Measurements from ENCODE around the gene AFDN.

AFDN gene

DNA sequence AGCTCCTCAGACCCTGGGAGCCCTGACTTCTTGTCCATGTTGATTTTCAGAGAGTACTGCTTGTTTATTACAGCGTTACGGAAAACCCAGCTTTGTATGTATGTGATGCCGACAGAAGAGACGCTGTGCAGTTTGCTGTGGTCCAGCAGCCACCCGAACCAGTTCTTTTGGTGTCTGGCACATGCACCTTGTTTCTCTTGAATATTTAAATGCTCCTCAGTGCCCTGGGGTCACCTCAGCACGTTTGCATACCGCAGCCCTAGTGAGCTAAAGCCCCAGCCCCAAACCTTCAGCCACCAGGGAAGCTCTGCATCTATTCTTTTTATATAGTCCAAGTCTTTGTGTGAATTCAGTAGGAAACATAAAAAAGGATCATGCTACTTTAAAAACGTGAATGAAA, 39.9 kb downstream of the AFDN start:
- Histone ChIP-seq H4K91ac (ENCODE audit: low read depth, low read length, poor library complexity) (no peak overlapping the region), H3K27me3 (ENCODE audit: control insufficient read depth in 3 of 3, insufficient read depth in 3 of 3, low read depth in 1 of 3, low read length in 3 of 3) (no peaks in the 10 kb centered on the region), H2BK15ac (ENCODE audit: low read length) (no peak overlapping the region), H2AK5ac (ENCODE audit: low read depth, low read length) (no peak overlapping the region), H4K8ac (ENCODE audit: low read depth, low read length) (no peak overlapping the region), H2BK120ac (ENCODE audit: low read depth, low read length) (no peak overlapping the region), H3K18ac (ENCODE audit: low read length) (no peak overlapping the region), H3K36me3 (replicated peaks in 1 of 2; ENCODE audit: control insufficient read depth in 2 of 2, insufficient read depth in 2 of 2, low read length in 2 of 2) (peaks cover 16 to 63% of the 10 kb centered on the region in 2 donors), H3K23ac (ENCODE audit: low read depth, low read length, poor library complexity) (no peak overlapping the region), H2AFZ (ENCODE audit: low read length) (no peak overlapping the region), H3K4me3 (ENCODE audit: low read length in 2 of 2) (no peak overlapping the region), H3K9ac (ENCODE audit: low read depth, low read length, poor library complexity) (no peak overlapping the region), H3K4ac (ENCODE audit: low read length) (no peak overlapping the region), H3K14ac (ENCODE audit: low read length) (no peak overlapping the region), H2BK5ac (ENCODE audit: low read length) (no peak overlapping the region), H3K79me1 (ENCODE audit: low read depth, low read length) (peaks cover 4% of the 10 kb centered on the region), H3K27ac (replicated peaks; ENCODE audit: low read length) (no peak overlapping the region), H3K9me3 (replicated peaks in 1 of 2; ENCODE audit: control insufficient read depth in 2 of 2, insufficient read depth in 1 of 2, low read depth in 1 of 2, low read length in 2 of 2) (no peaks in the 10 kb centered on the region), H3K4me1 (ENCODE audit: control insufficient read depth in 2 of 2, insufficient read depth in 1 of 2, low read depth in 1 of 2, low read length in 2 of 2) (peaks cover 0 to 6% of the 10 kb centered on the region in 2 donors), H2BK12ac (ENCODE audit: low read length) (no peak overlapping the region), H3K4me2 (ENCODE audit: insufficient read depth, low read length, poor library complexity, severe bottlenecking) (no peak overlapping the region)
- DNase-seq (ENCODE audit: low spot score) = no peak
- WGBS, 2 donors (ENCODE audit: extremely low coverage in 2 of 2, insufficient read length in 2 of 2, insufficient replicate concordance in 1 of 2) = no CpG with 5 or more reads among the region's 8 CpGs

DNA sequence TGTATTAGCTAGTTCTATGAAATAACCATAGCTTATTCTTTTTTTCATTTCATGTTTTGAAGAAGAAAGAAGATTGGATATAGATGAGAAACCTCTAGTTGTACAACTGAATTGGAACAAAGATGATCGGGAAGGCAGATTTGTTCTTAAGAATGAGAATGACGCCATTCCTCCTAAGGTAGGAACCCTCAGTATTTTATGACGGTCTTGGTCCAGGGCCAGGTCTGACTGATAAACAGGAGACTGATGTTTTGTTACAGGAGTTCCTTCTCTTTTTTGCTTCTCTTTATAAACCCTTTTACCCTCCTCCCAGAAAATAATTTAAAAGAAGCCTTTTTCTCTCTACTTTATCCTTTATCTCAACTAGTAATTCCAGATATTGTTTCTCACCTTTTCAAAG, 43.6 kb downstream of the AFDN start:
- peaks cover 4% of the 10 kb centered on the region for H3K79me1 ChIP-seq (ENCODE audit: low read depth, low read length)
- H3K9ac ChIP-seq (ENCODE audit: low read depth, low read length, poor library complexity) = no peak overlapping the region
- no peak overlapping the region for H3K18ac ChIP-seq (ENCODE audit: low read length)
- no peak overlapping the region for H2BK120ac ChIP-seq (ENCODE audit: low read depth, low read length)
- no peak overlapping the region for H2AK5ac ChIP-seq (ENCODE audit: low read depth, low read length)
- WGBS, 2 donors (ENCODE audit: extremely low coverage in 2 of 2, insufficient read length in 2 of 2, insufficient replicate concordance in 1 of 2) = no CpG with 5 or more reads among the region's 3 CpGs
- H4K8ac ChIP-seq (ENCODE audit: low read depth, low read length) = no peak overlapping the region
- no peaks in the 10 kb centered on the region for H3K9me3 ChIP-seq (replicated peaks in 1 of 2; ENCODE audit: control insufficient read depth in 2 of 2, insufficient read depth in 1 of 2, low read depth in 1 of 2, low read length in 2 of 2)
- no peak for DNase-seq (ENCODE audit: low spot score)
- H3K4ac ChIP-seq (ENCODE audit: low read length) = no peak overlapping the region
- H2BK12ac ChIP-seq (ENCODE audit: low read length) = no peak overlapping the region
- H3K27ac ChIP-seq (replicated peaks; ENCODE audit: low read length) = no peak overlapping the region
- no peak overlapping the region for H4K91ac ChIP-seq (ENCODE audit: low read depth, low read length, poor library complexity)
- H2BK15ac ChIP-seq (ENCODE audit: low read length) = no peak overlapping the region
- no peaks in the 10 kb centered on the region for H3K27me3 ChIP-seq (ENCODE audit: control insufficient read depth in 3 of 3, insufficient read depth in 3 of 3, low read depth in 1 of 3, low read length in 3 of 3)
- no peak overlapping the region for H3K4me3 ChIP-seq (ENCODE audit: low read length in 2 of 2)
- H3K14ac ChIP-seq (ENCODE audit: low read length) = no peak overlapping the region
- H2AFZ ChIP-seq (ENCODE audit: low read length) = no peak overlapping the region
- no peak overlapping the region for H3K23ac ChIP-seq (ENCODE audit: low read depth, low read length, poor library complexity)
- no peak overlapping the region for H2BK5ac ChIP-seq (ENCODE audit: low read length)
- peaks cover 21 to 88% of the 10 kb centered on the region in 2 donors for H3K36me3 ChIP-seq (replicated peaks in 1 of 2; ENCODE audit: control insufficient read depth in 2 of 2, insufficient read depth in 2 of 2, low read length in 2 of 2)
- no peak overlapping the region for H3K4me2 ChIP-seq (ENCODE audit: insufficient read depth, low read length, poor library complexity, severe bottlenecking)
- H3K4me1 ChIP-seq (ENCODE audit: control insufficient read depth in 2 of 2, insufficient read depth in 1 of 2, low read depth in 1 of 2, low read length in 2 of 2) = peaks cover 0 to 5% of the 10 kb centered on the region in 2 donors

GRCh38 chr6:167872538-167873210, 46.0 kb downstream of the AFDN start:
- H3K9me3 ChIP-seq (replicated peaks in 1 of 2; ENCODE audit: control insufficient read depth in 2 of 2, insufficient read depth in 1 of 2, low read depth in 1 of 2, low read length in 2 of 2) = no peaks in the 10 kb centered on the region
- H3K18ac ChIP-seq (ENCODE audit: low read length) = no peak overlapping the region
- no peak overlapping the region for H2BK5ac ChIP-seq (ENCODE audit: low read length)
- no peak overlapping the region for H2AFZ ChIP-seq (ENCODE audit: low read length)
- peaks cover 30 to 96% of the 10 kb centered on the region in 2 donors for H3K36me3 ChIP-seq (replicated peaks in 1 of 2; ENCODE audit: control insufficient read depth in 2 of 2, insufficient read depth in 2 of 2, low read length in 2 of 2)
- no peak overlapping the region for H2AK5ac ChIP-seq (ENCODE audit: low read depth, low read length)
- DNase-seq (ENCODE audit: low spot score) = no peak
- no peak overlapping the region for H3K4ac ChIP-seq (ENCODE audit: low read length)
- H3K27ac ChIP-seq (replicated peaks; ENCODE audit: low read length) = no peak overlapping the region
- H2BK120ac ChIP-seq (ENCODE audit: low read depth, low read length) = no peak overlapping the region
- no peak overlapping the region for H4K8ac ChIP-seq (ENCODE audit: low read depth, low read length)
- H3K4me3 ChIP-seq (ENCODE audit: low read length in 2 of 2) = no peak overlapping the region
- H3K27me3 ChIP-seq (ENCODE audit: control insufficient read depth in 3 of 3, insufficient read depth in 3 of 3, low read depth in 1 of 3, low read length in 3 of 3) = no peaks in the 10 kb centered on the region
- no peak overlapping the region for H4K91ac ChIP-seq (ENCODE audit: low read depth, low read length, poor library complexity)
- no peak overlapping the region for H3K23ac ChIP-seq (ENCODE audit: low read depth, low read length, poor library complexity)
- no peak overlapping the region for H3K4me2 ChIP-seq (ENCODE audit: insufficient read depth, low read length, poor library complexity, severe bottlenecking)
- H2BK12ac ChIP-seq (ENCODE audit: low read length) = no peak overlapping the region
- WGBS, 2 donors (ENCODE audit: extremely low coverage in 2 of 2, insufficient read length in 2 of 2, insufficient replicate concordance in 1 of 2) = no CpG with 5 or more reads among the region's 2 CpGs
- H3K9ac ChIP-seq (ENCODE audit: low read depth, low read length, poor library complexity) = no peak overlapping the region
- no peak overlapping the region for H3K14ac ChIP-seq (ENCODE audit: low read length)
- H3K79me1 ChIP-seq (ENCODE audit: low read depth, low read length) = peaks cover 4% of the 10 kb centered on the region
- H3K4me1 ChIP-seq (ENCODE audit: control insufficient read depth in 2 of 2, insufficient read depth in 1 of 2, low read depth in 1 of 2, low read length in 2 of 2) = no peaks in the 10 kb centered on the region
- no peak overlapping the region for H2BK15ac ChIP-seq (ENCODE audit: low read length)

DNA sequence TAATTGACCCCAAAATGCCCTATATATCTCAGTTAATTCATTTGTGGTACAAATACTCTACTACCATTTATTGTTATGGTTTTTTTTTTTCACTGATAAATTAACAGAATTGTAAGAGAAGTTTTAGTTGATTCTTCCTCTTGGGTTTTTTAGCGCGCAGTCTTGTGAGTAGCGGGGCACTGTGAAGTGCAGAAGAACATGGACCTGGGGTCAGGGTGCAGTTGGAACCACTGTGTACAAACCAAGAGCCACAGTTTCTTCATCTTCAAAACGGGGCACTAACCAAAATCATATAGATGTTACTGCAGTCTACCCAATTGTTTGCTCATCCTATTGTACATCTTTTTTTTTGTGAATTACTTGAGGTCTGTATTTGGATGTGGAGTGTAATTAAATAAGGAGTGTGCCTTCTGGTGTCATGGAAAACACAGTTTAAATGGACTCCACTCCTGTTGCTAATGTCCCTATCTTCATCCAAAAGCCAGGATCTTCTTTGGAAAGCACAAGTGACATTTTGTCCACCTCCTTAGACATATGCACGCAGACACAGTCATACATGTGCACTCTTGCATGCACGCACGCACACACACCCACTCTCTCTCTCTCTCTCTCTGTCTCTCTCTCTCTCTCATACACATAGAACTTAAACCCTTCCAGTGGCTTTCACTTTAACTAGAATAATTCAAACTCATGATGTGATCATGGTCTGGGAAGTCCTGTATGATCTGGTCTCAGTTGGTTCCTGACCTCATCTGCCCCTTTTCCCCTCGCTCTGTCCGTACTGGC, 51.5 kb downstream of the AFDN start:
- H3K36me3 ChIP-seq (replicated peaks in 1 of 2; ENCODE audit: control insufficient read depth in 2 of 2, insufficient read depth in 2 of 2, low read length in 2 of 2) = peaks cover 28 to 94% of the 10 kb centered on the region in 2 donors

More for the DNA sequence above, 51.5 kb downstream of the AFDN start:
- WGBS, 2 donors (ENCODE audit: extremely low coverage in 2 of 2, insufficient read length in 2 of 2, insufficient replicate concordance in 1 of 2) = no CpG with 5 or more reads among the region's 9 CpGs
- Histone ChIP-seq H3K14ac (ENCODE audit: low read length) (no peak overlapping the region), H2AK5ac (ENCODE audit: low read depth, low read length) (no peak overlapping the region), H3K4ac (ENCODE audit: low read length) (no peak overlapping the region), H2BK120ac (ENCODE audit: low read depth, low read length) (no peak overlapping the region), H2BK5ac (ENCODE audit: low read length) (no peak overlapping the region), H2BK12ac (ENCODE audit: low read length) (no peak overlapping the region), H3K9me3 (replicated peaks in 1 of 2; ENCODE audit: control insufficient read depth in 2 of 2, insufficient read depth in 1 of 2, low read depth in 1 of 2, low read length in 2 of 2) (peaks cover 0 to 3% of the 10 kb centered on the region in 2 donors), H3K4me2 (ENCODE audit: insufficient read depth, low read length, poor library complexity, severe bottlenecking) (no peak overlapping the region), H4K8ac (ENCODE audit: low read depth, low read length) (no peak overlapping the region), H3K18ac (ENCODE audit: low read length) (no peak overlapping the region), H3K27me3 (ENCODE audit: control insufficient read depth in 3 of 3, insufficient read depth in 3 of 3, low read depth in 1 of 3, low read length in 3 of 3) (no peaks in the 10 kb centered on the region), H2AFZ (ENCODE audit: low read length) (no peak overlapping the region), H3K79me1 (ENCODE audit: low read depth, low read length) (peaks cover 2% of the 10 kb centered on the region), H3K27ac (replicated peaks; ENCODE audit: low read length) (no peak overlapping the region), H3K4me3 (ENCODE audit: low read length in 2 of 2) (no peak overlapping the region), H3K9ac (ENCODE audit: low read depth, low read length, poor library complexity) (no peak overlapping the region), H2BK15ac (ENCODE audit: low read length) (no peak overlapping the region), H4K91ac (ENCODE audit: low read depth, low read length, poor library complexity) (no peak overlapping the region), H3K4me1 (ENCODE audit: control insufficient read depth in 2 of 2, insufficient read depth in 1 of 2, low read depth in 1 of 2, low read length in 2 of 2) (peaks cover 0 to 1% of the 10 kb centered on the region in 2 donors), H3K23ac (ENCODE audit: low read depth, low read length, poor library complexity) (no peak overlapping the region)
- no peak for DNase-seq (ENCODE audit: low spot score)

Measured in neuronal stem cell (in vitro differentiated cells).